ENCODE results near the gene RETREG1. TPM values are rescaled to one million over a fixed set of nuclear protein-coding genes. Genes with fewer than 3 reads are reported as not detected.

Gene RETREG1
- total and polyA plus RNA-seq, 12 donors: 14.6 to 337 (median 216) TPM

DNA sequence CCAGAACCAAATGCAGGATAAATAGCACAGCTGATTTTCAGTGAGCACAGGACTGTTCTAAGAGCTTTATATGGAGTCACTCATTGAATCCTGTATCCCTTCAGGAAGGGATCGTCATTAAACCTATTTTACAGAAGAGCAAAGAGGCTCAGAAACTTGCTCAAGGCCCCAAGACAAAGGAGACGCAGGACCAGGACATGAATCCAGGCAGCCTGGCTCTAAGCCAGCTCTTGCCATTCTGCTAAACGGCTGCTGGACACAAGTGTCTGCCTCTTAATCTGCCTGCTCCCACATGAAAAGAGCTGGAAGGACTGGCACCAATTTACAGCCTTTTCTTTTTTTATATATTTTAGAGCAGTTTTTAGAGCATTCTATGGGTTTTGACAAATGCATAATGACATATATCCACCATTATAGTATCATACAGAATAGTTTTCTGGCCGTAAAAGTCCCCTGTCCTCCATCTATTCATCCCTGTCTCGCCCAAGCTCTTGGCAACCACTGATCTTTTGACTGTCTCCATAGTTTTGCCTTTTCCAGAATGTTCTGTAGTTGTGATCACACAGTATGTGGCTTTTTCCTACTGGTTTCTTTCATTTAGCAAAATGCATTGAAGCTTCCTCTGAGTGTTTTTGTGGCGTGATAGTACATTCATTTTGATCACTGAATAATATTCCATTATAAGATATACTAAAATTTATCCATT is 37.5 kb downstream of the RETREG1 start:
- ATAC-seq: peak in 1 of 8 donors; percentile 37

DNA sequence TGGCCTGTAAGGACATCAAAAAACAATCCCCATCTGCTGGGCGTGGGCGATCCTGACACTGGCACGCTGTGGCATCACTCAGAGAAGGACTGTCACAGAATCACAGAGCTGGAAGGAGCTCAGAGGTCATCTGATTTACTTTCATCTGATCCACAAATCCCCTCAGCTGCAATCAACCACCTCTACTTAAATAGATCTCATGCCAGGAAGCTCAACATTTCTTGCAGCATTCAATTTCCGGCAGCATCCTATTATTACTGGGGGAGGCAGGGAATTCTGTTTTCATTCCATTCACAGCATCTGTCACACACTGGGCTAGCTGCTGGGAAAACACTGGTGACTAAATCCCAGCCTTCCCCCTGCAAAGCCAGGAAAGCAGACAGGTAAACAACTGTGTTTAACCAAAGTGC is 38.3 kb downstream of the RETREG1 start:
- intact Hi-C loops (cut with DNase I): no loop called here
- no peaks in the 10 kb centered on the region for H3K36me3 ChIP-seq
- DNase-seq (no peak), ATAC-seq (no peak)
- H3K27me3 ChIP-seq: no peaks in the 10 kb centered on the region
- TF ChIP-seq, protein P1, sequence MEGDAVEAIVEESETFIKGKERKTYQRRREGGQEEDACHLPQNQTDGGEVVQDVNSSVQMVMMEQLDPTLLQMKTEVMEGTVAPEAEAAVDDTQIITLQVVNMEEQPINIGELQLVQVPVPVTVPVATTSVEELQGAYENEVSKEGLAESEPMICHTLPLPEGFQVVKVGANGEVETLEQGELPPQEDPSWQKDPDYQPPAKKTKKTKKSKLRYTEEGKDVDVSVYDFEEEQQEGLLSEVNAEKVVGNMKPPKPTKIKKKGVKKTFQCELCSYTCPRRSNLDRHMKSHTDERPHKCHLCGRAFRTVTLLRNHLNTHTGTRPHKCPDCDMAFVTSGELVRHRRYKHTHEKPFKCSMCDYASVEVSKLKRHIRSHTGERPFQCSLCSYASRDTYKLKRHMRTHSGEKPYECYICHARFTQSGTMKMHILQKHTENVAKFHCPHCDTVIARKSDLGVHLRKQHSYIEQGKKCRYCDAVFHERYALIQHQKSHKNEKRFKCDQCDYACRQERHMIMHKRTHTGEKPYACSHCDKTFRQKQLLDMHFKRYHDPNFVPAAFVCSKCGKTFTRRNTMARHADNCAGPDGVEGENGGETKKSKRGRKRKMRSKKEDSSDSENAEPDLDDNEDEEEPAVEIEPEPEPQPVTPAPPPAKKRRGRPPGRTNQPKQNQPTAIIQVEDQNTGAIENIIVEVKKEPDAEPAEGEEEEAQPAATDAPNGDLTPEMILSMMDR (IDR thresholded peaks at IDR 0.05): no peak
- H3K4me1 ChIP-seq: peaks cover 0 to 34% (median 22%) of the 10 kb centered on the region in 9 donors
- H3K4me3 ChIP-seq: no peak overlapping the region
- 80 to 81% methylated on average over 4 of the region's 4 CpGs for WGBS, 2 donors
- H3K27ac ChIP-seq: no peak overlapping the region
- H3K9me3 ChIP-seq: no peaks in the 10 kb centered on the region

More for the DNA sequence above, 37.5 kb downstream of the RETREG1 start:
- DNase-seq: peak; percentile 33 to 42
- no peaks in the 10 kb centered on the region for H3K9me3 ChIP-seq
- TF ChIP-seq, protein P1 (IDR thresholded peaks at IDR 0.05): no peak
- H3K4me1 ChIP-seq: peaks cover 0 to 31% (median 20%) of the 10 kb centered on the region in 9 donors
- intact Hi-C loops (cut with DNase I): no loop called here
- H3K36me3 ChIP-seq: no peaks in the 10 kb centered on the region
- H3K4me3 ChIP-seq: no peak overlapping the region
- H3K27me3 ChIP-seq: no peaks in the 10 kb centered on the region
- 58 to 61% methylated on average over 6 of the region's 6 CpGs for WGBS, 2 donors
- peak overlapping the region in 3 of 10 donors; percentile 3 to 53 (median 10) for H3K27ac ChIP-seq

DNA sequence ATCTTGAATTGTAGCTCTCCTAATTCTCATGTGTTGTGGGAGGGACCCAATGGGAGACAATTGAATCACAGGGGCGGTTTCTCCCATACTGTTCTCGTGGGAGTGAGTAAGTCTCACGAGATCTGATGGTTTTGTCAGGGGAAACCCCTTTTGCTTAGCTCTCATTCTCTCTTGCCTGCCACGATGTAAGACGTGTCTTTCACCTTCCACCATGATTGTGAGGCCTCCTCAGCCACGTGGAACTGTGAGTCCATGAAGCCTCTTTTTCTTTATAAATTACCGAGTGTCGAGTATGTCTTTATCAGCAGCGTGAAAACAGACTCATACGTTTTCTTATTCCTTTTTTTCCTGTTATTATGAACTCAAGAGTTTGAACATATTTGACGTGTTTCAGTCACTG is 39.1 kb downstream of the RETREG1 start:
- H3K4me1 ChIP-seq: peaks cover 0 to 34% (median 22%) of the 10 kb centered on the region in 9 donors

DNA sequence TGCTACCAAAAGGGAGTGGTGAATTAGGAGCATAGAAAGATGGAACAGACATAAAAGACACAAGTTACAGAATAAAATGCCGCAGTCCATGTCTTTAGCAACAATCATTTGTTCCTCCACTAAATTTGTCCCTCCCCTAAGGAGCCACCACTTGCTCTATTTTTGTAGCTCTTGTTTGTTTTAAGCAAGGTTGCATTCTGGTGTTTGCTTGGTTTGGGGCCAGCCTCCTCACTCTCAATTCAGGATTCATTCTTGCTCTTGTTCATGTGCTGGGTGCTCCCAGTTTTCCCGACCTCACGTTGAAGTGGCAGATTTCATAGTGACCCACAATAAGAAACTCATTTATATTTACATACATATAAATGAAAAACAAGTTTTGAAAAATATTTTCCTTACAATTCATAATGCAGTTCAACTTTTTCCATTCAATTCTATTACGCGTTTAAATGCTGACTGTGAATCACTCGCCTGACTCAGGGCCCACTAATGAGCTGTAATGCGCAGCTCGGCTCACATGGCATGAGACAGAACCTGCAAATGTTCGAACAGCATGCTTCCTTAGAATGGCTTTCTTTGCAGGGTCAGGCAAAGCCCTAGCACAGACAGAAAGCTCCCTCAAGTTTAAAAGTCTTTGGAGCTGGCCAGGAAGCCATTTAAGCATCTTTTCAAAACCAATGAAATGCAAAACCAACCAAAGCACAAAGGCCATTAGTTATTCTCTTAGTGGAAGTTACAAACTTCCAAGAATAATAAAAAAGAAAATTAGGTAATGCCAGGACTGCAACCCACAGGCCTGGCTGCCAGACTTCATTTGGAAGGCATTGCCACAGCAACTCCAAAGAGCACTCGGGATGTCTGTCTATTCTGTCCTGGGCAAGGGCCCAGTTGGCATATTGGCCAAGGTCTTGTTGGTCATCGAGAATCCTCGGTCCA is 41.7 kb downstream of the RETREG1 start:
- Histone ChIP-seq H3K9me3 (no peaks in the 10 kb centered on the region), H3K27me3 (no peaks in the 10 kb centered on the region), H3K36me3 (no peaks in the 10 kb centered on the region), H3K4me3 (no peak overlapping the region), H3K4me1 (peaks cover 0 to 26% (median 18%) of the 10 kb centered on the region in 9 donors), H3K27ac (peak overlapping the region in 8 of 10 donors; percentile 5 to 63 (median 46))
- peak; percentile 41 to 81 (median 73) for ATAC-seq
- intact Hi-C loops (cut with DNase I): no loop called here
- TF ChIP-seq, protein P1 (IDR thresholded peaks at IDR 0.05): no peak
- WGBS, 2 donors: 64 to 65% methylated on average over 12 of the region's 12 CpGs
- DNase-seq: peak; percentile 39 to 48

More for the DNA sequence above, 39.1 kb downstream of the RETREG1 start:
- TF ChIP-seq, protein P1 (IDR thresholded peaks at IDR 0.05): no peak
- H3K9me3 ChIP-seq: no peaks in the 10 kb centered on the region
- WGBS, 2 donors: 89 to 90% methylated on average over 11 of the region's 11 CpGs
- H3K27me3 ChIP-seq: no peaks in the 10 kb centered on the region
- no peak for DNase-seq
- no peak overlapping the region for H3K4me3 ChIP-seq
- intact Hi-C loops (cut with DNase I): no loop called here
- no peak overlapping the region for H3K27ac ChIP-seq
- no peak for ATAC-seq
- no peaks in the 10 kb centered on the region for H3K36me3 ChIP-seq

All from heart right ventricle (tissue), 16 donors.